Heart right ventricle (tissue), 16 donors: ENCODE results near the gene GCGR. TPM values are rescaled to one million over a fixed set of nuclear protein-coding genes. Genes with fewer than 3 reads are reported as not detected.

Experiments
- ATAC-seq, 8 donors: fragments of 200-7000 bp; cut with Tn5 transposase; one replicate each; pipeline ENCODE4 v1.9.1; 2020; ENCODE audit warnings: mild to moderate bottlenecking in 8 of 8, moderate library complexity in 8 of 8, moderate number of reproducible peaks in 1 of 8
- DNase-seq, 2 donors: peaks; one replicate each; pipeline ENCODE4 v3.0.0-alpha.2; 2020
- H3K27ac ChIP-seq, 10 donors: fragments of 200-600 bp; sonication (generic) in 2 of 10; one replicate each; pipeline versions ENCODE4 v1.5.0 to v1.8.0; 2020 to 2022; ENCODE audit warnings: mild to moderate bottlenecking in 3 of 10
- H3K27me3 ChIP-seq, 7 donors: fragments of 200-600 bp; one replicate each; pipeline ENCODE4 v1.8.0; 2021 to 2022; ENCODE audit warnings: mild to moderate bottlenecking in 2 of 7
- H3K36me3 ChIP-seq, 9 donors: fragments of 200-600 bp; sonication (generic) in 1 of 9; one replicate each; pipeline versions ENCODE4 v1.5.0 to v1.8.0; 2020 to 2022; ENCODE audit warnings: mild to moderate bottlenecking in 2 of 9
- H3K4me1 ChIP-seq, 9 donors: fragments of 200-600 bp; sonication (generic) in 1 of 9; one replicate each; pipeline versions ENCODE4 v1.5.0 to v1.8.0; 2020 to 2022; ENCODE audit warnings: mild to moderate bottlenecking in 4 of 9
- H3K4me3 ChIP-seq, 10 donors: fragments of 200-600 bp; sonication (generic) in 2 of 10; one replicate each; pipeline versions ENCODE4 v1.5.0 to v1.8.0; 2020 to 2022; ENCODE audit warnings: mild to moderate bottlenecking in 7 of 10, moderate library complexity in 2 of 10
- H3K9me3 ChIP-seq, 11 donors: fragments of 200-600 bp in 10 of 11; sonication (generic) in 2 of 11; one replicate each; pipeline versions ENCODE4 v1.5.0 to v1.8.0; 2013 to 2022; ENCODE audit warnings: mild to moderate bottlenecking in 2 of 11, control low read depth in 1 of 11, moderate library complexity in 1 of 11
- WGBS, 2 donors: extraction: QIAGEN DNeasy Blood & Tissue Kit; methylation state at CpG; one replicate each; pipeline ENCODE4 v1.1.7; 2013; ENCODE audit warnings: inconsistent platforms in 1 of 2; 5-methylcytosine and 5-hydroxymethylcytosine counted together
- intact Hi-C, 10 donors: fragments of 100-400 bp; cut with DNase I; formaldehyde crosslinking; loops; one replicate each; pipeline versions ENCODE4 v1.11.1 to v1.14.2; 2022
- polyA plus RNA-seq, 2 donors: library from polyadenylated mRNA; stranded (reverse); fragments of 200-250 nt; gene quantifications; one replicate each; pipeline ENCODE4 v1.2.3, GENCODE V29; 2013
- total RNA-seq, 10 donors: library from RNA; stranded (reverse); fragmentation: NEBNext Ultra II Directional in 3 of 10; extraction: Animal tissue kit (Norgen Biotek cat#: 25700) in 3 of 10; gene quantifications; one replicate each; pipeline versions ENCODE4 v1.2.1 to v1.2.4, GENCODE V29; 2021 to 2023
- TF ChIP-seq, protein P1 (sequence below), 9 donors: fragments of 200-600 bp; sonication (generic) in 2 of 9; IDR thresholded peaks; one replicate each; pipeline versions ENCODE4 v1.5.0 to v1.8.0; 2021 to 2022; ENCODE audit warnings: antibody characterized with exemption in 9 of 9, mild to moderate bottlenecking in 5 of 9, moderate library complexity in 1 of 9
- donor health status: Arrhythmogenic right ventricular cardiomyopathy.
- donor health status: ischemic (EF 13 %, LVEDD 7.1; RV severe dilation, severe dysfunction).
- donor health status: healthy with polysubstance abuse.
- donor health status: DM: no; HTN: yes; CAD: no.
- donor health status: DM: no; HTN: no; CAD: no.
- donor health status: ischemic (EF 25% LVEDD 6.9; RV normal size, moderate dysfunction).
- donor health status: ischemic (EF 25% LVEDD 5.7; RV mildly dilated, moderate dysfunction).
- donor health status: healthy.
- donor health status: DM: yes; HTN: yes; CAD: no.
- donor health status: Ischemic cardiomyopathy.
- donor health status: ischemic (EF 35%, LVEDD 5.7; RV mildly dilated, moderate dysfunction).
- donor health status: nonischemic (EF 11% LVEDD 7.7; RV severe dilation, severe dysfunction).
- donor health status: DM: yes; HTN: yes; CAD: no.
- donor health status: PGD.
- donor health status: ischemic (EF 29% LVEDD 5.4; RV normal size, mild dysfunction).
- donor health status: nonischemic (EF 23%, LVEDD 6.1; RV moderate dilation, normal function).

The GCGR gene
- total and polyA plus RNA-seq, 12 donors = 0.03 TPM; not detected in 11

DNA sequence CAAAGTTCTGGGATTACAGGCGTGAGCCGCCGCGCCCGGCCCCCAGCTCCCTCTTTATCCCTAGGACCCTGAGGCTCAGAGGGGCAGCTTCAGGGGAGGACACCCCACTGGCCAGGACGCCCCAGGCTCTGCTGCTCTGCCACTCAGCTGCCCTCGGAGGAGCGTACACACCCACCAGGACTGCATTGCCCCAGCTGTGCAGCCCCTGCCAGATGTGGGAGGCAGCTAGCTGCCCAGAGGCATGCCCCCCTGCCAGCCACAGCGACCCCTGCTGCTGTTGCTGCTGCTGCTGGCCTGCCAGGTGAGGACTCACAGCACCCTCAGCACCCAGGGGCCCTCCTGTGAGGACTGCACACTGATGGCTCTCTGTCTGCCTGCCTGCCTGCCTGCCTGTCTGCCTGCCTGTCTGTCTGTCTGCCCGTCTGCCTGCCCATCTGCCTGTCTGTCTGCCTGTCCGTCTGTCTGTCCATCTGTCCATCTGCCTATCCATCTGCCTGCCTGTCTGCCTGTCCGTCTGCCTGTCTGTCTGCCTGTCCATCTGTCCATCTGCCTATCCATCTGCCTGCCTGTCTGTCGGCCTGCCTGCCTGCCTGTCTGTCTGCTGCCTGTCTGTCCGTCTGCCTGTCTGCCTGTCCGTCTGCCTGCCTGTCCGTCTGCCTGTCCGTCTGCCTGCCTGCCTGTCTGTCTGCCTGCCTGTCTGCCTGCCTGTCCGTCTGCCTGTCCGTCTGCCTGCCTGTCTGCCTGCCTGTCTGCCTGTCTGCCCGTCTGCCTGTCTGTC, 5.0 kb downstream of the GCGR start:
- ATAC-seq = no peak
- WGBS, 2 donors = 74 to 79% methylated on average over 20 of the region's 20 CpGs
- Histone ChIP-seq H3K27ac (no peak overlapping the region), H3K27me3 (peaks cover 19 to 74% (median 61%) of the 10 kb centered on the region in 7 donors), H3K36me3 (no peaks in the 10 kb centered on the region), H3K4me1 (peaks cover 0 to 10% (median 7%) of the 10 kb centered on the region in 9 donors), H3K4me3 (no peak overlapping the region), H3K9me3 (no peaks in the 10 kb centered on the region)
- intact Hi-C loops = no loop called here
- DNase-seq = no peak
- TF ChIP-seq, protein P1, sequence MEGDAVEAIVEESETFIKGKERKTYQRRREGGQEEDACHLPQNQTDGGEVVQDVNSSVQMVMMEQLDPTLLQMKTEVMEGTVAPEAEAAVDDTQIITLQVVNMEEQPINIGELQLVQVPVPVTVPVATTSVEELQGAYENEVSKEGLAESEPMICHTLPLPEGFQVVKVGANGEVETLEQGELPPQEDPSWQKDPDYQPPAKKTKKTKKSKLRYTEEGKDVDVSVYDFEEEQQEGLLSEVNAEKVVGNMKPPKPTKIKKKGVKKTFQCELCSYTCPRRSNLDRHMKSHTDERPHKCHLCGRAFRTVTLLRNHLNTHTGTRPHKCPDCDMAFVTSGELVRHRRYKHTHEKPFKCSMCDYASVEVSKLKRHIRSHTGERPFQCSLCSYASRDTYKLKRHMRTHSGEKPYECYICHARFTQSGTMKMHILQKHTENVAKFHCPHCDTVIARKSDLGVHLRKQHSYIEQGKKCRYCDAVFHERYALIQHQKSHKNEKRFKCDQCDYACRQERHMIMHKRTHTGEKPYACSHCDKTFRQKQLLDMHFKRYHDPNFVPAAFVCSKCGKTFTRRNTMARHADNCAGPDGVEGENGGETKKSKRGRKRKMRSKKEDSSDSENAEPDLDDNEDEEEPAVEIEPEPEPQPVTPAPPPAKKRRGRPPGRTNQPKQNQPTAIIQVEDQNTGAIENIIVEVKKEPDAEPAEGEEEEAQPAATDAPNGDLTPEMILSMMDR (IDR thresholded peaks at IDR 0.05) = no peak

DNA sequence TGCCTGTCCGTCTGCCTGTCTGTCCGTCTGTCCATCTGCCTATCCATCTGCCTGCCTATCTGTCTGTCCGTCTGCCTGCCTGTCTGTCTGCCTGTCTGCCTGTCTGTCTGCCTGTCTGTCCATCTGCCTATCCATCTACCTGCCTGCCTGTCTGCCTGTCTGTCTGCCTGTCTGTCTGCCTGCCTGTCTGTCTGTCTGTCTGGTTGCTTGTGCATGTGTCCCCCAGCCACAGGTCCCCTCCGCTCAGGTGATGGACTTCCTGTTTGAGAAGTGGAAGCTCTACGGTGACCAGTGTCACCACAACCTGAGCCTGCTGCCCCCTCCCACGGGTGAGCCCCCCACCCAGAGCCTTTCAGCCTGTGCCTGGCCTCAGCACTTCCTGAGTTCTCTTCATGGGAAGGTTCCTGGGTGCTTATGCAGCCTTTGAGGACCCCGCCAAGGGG, 5.6 kb downstream of the GCGR start:
- intact Hi-C loops = no loop called here
- 74 to 81% methylated on average over 7 of the region's 7 CpGs for WGBS, 2 donors

DNA sequence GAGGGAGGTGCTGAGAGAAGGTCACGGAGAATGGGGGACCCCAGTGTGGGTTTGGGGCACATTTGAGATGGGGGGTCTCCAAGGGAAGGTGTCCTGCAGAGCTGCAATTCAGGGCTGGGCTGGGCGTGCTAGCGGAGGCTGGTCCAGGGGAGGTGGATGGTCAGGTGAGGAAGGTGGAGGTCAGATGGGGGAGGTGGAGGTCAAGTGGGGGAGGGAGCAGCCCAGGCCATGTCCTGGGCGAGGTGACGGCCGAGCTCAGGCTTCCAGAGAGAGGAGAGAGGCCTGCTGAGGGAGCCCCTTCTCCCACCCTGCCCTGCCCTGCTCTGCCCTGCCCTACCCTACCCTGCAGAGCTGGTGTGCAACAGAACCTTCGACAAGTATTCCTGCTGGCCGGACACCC, 6.5 kb downstream of the GCGR start:
- WGBS, 2 donors = 73 to 75% methylated on average over 7 to 8 of the region's 8 CpGs
- H3K27ac ChIP-seq = no peak overlapping the region
- TF ChIP-seq, protein P1 (IDR thresholded peaks at IDR 0.05) = no peak
- ATAC-seq = no peak
- H3K36me3 ChIP-seq = no peaks in the 10 kb centered on the region
- no peak for DNase-seq
- H3K9me3 ChIP-seq = no peaks in the 10 kb centered on the region
- H3K4me1 ChIP-seq = no peaks in the 10 kb centered on the region
- H3K4me3 ChIP-seq = no peak overlapping the region
- intact Hi-C loops = no loop called here
- H3K27me3 ChIP-seq = peaks cover 5 to 67% (median 46%) of the 10 kb centered on the region in 7 donors

More for the DNA sequence above, 5.6 kb downstream of the GCGR start:
- Histone ChIP-seq H3K27ac (no peak overlapping the region), H3K36me3 (no peaks in the 10 kb centered on the region), H3K9me3 (no peaks in the 10 kb centered on the region), H3K27me3 (peaks cover 13 to 69% (median 55%) of the 10 kb centered on the region in 7 donors), H3K4me3 (no peak overlapping the region), H3K4me1 (peaks cover 0 to 6% (median 5%) of the 10 kb centered on the region in 9 donors)
- DNase-seq (no peak), ATAC-seq (no peak)
- TF ChIP-seq, protein P1 (IDR thresholded peaks at IDR 0.05) = no peak

- Histone ChIP-seq H3K27me3 (peaks cover 5 to 61% (median 40%) of the 10 kb centered on the region in 7 donors), H3K27ac (no peak overlapping the region), H3K36me3 (no peaks in the 10 kb centered on the region), H3K4me3 (no peak overlapping the region), H3K9me3 (no peaks in the 10 kb centered on the region), H3K4me1 (no peaks in the 10 kb centered on the region)
- no peak for ATAC-seq
- TF ChIP-seq, protein P1 (IDR thresholded peaks at IDR 0.05) = no peak
- no peak for DNase-seq
- intact Hi-C loops = no loop called here
- 86 to 87% methylated on average over 42 of the region's 42 CpGs for WGBS, 2 donors
These were observed 7.1 kb downstream of the GCGR start for GRCh38 chr17:81810892-81811704.
